Thymus (tissue), 11 donors: ENCODE results near the gene XYLB. TPM values are rescaled to one million over a fixed set of nuclear protein-coding genes. Genes with fewer than 3 reads are reported as not detected.

Source experiments
- DNase-seq, 9 donors: peaks; one replicate each; pipeline ENCODE4 v3.0.0-alpha.2; 2013; ENCODE audit warnings: low spot score in 9 of 9, low read depth in 6 of 9, missing footprints in 1 of 9
- H3K27ac ChIP-seq, 2 donors: one replicate each; pipeline ENCODE4 v1.5.1; 2013; ENCODE audit warnings: control low read depth in 1 of 2, low read depth in 1 of 2, low read length in 1 of 2, mild to moderate bottlenecking in 1 of 2, moderate library complexity in 1 of 2
- H3K27me3 ChIP-seq, 2 donors: one replicate each; pipeline ENCODE4 v1.5.1; 2013; ENCODE audit warnings: low read length in 1 of 2; ENCODE audit not compliant: control insufficient read depth in 2 of 2, insufficient read depth in 1 of 2
- H3K36me3 ChIP-seq, 2 donors: one replicate each; pipeline ENCODE4 v1.5.1; 2013; ENCODE audit warnings: low read length in 1 of 2, mild to moderate bottlenecking in 1 of 2, moderate library complexity in 1 of 2; ENCODE audit not compliant: control insufficient read depth in 2 of 2, insufficient read depth in 2 of 2
- H3K4me1 ChIP-seq, 2 donors: one replicate each; pipeline ENCODE4 v1.5.1; 2013; ENCODE audit warnings: low read length in 2 of 2; ENCODE audit not compliant: control insufficient read depth in 2 of 2, insufficient read depth in 2 of 2
- H3K4me3 ChIP-seq, 2 donors: one replicate each; pipeline ENCODE4 v1.5.1; 2013; ENCODE audit warnings: low read length in 2 of 2, control low read depth in 1 of 2, mild to moderate bottlenecking in 1 of 2
- H3K9me3 ChIP-seq, 2 donors: one replicate each; pipeline ENCODE4 v1.5.1; 2013; ENCODE audit warnings: low read length in 1 of 2, mild to moderate bottlenecking in 1 of 2; ENCODE audit not compliant: control insufficient read depth in 2 of 2, insufficient read depth in 1 of 2
- WGBS: extraction: QIAGEN DNeasy Blood & Tissue Kit; methylation state at CpG from one replicate; pipeline ENCODE4 v1.1.7; 2013; 5-methylcytosine and 5-hydroxymethylcytosine counted together
- polyA plus RNA-seq: library from polyadenylated mRNA; stranded (reverse); fragments of 200-250 nt; gene quantifications from one replicate; pipeline ENCODE4 v1.2.3, GENCODE V29; 2013
- total RNA-seq: library from RNA; stranded (reverse); fragments of 120-200 nt; gene quantifications from one replicate; pipeline ENCODE4 v1.2.4, GENCODE V29; 2013
- donor health status: healthy.

The XYLB gene
- total and polyA plus RNA-seq, 2 donors: 0.43 to 2.2 TPM

DNA sequence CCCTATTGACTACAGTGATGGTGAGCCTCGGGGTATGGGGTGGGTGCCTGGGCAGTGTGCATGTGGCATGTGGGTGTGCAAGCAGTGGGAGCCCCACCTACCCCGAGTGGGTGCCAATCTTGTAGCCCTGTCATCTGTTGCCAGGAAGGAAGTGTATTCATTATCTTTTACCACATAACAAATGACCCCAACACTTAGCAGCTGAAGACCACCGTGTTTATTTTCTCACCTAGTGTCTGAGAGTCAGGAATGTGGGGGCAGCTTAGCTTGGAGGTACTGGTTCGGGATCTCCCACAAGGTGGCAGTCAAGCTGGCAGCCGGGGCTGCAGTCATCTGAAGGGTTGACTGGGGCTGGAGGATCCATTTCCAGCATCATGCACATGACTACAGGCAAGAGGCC, 21.7 kb downstream of the XYLB start:
- H3K36me3 ChIP-seq: peaks cover 3 to 13% of the 10 kb centered on the region in 2 donors
- no peak overlapping the region for H3K27ac ChIP-seq

DNA sequence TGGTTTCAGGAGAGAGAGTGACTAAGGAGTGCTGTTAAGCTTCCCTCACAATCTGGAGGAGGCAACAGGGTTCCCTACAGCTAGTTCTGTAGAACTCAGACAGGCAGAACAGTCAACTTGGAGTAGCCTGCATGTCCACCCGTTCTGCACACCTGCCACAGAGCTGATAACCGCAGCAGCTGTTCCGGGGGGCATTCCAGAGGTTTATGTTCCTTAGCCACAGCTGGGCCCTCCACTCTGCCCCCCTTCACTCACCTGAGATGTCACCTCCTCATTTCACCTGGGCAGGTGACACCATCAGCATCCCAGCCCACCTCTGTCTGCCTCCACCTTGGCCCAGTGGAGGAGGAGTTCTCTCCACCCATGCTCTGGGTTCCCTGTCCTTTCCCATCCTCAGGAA, 22.6 kb downstream of the XYLB start:
- no peaks in the 10 kb centered on the region for H3K27me3 ChIP-seq
- peaks cover 8 to 25% of the 10 kb centered on the region in 2 donors for H3K4me1 ChIP-seq
- H3K36me3 ChIP-seq: peaks cover 3 to 13% of the 10 kb centered on the region in 2 donors
- DNase-seq: no peak
- H3K4me3 ChIP-seq: no peak overlapping the region
- no peak overlapping the region for H3K27ac ChIP-seq
- 97% methylated on average over 3 of the region's 3 CpGs for WGBS
- H3K9me3 ChIP-seq: peaks cover 2 to 3% of the 10 kb centered on the region in 2 donors

More for the DNA sequence above, 21.7 kb downstream of the XYLB start:
- H3K27me3 ChIP-seq: no peaks in the 10 kb centered on the region
- H3K4me1 ChIP-seq: peaks cover 0 to 21% of the 10 kb centered on the region in 2 donors
- peaks cover 2 to 3% of the 10 kb centered on the region in 2 donors for H3K9me3 ChIP-seq
- 95% methylated on average over 5 of the region's 5 CpGs for WGBS
- H3K4me3 ChIP-seq: no peak overlapping the region
- no peak for DNase-seq

DNA sequence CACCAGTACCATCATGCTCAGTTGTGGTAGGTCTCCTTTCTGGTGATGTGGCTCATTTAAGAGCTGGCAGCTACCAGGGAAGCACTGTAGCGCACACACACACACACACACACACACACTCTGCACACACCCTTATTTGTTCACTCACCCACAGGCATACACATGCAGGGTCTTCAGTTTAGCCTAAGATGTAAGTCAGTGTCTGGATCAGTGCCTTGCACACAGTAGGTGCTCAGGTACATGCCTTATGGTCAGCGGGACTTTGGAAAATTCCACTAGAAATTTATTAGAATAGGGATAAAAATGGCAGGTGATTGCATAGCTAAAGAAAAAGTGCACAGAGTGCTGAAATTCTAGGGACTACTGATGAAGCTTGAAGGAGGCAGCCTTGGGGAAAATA, 23.6 kb downstream of the XYLB start:
- Histone ChIP-seq H3K27ac (no peak overlapping the region), H3K4me1 (peaks cover 12 to 23% of the 10 kb centered on the region in 2 donors), H3K27me3 (no peaks in the 10 kb centered on the region), H3K36me3 (peaks cover 3 to 13% of the 10 kb centered on the region in 2 donors), H3K9me3 (peaks cover 2 to 3% of the 10 kb centered on the region in 2 donors), H3K4me3 (no peak overlapping the region)
- no peak for DNase-seq
- WGBS: 90% methylated on average over 2 of the region's 2 CpGs

DNA sequence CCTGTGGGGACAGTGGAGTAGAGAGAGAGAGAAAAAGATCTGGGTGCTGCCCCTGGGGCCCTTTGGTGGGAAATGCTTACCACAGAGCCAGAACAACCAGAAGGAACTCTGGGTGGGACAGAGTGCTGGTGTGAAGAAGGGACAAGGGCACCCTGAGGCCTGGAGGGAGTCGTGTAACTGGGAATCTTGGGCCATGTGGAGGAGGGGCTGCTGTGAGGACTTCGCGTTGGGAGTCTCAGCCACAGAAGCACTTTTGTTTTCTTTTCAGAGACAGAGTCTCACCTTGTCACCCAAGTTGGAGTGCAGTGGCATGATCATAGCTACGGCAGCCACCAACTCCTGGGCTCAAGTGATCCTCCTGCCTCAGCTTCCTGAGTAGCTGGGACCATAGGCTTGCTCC, 24.3 kb downstream of the XYLB start:
- Histone ChIP-seq H3K9me3 (peaks cover 2 to 3% of the 10 kb centered on the region in 2 donors), H3K4me1 (peaks cover 14 to 16% of the 10 kb centered on the region in 2 donors), H3K4me3 (no peak overlapping the region), H3K36me3 (peaks cover 3 to 13% of the 10 kb centered on the region in 2 donors), H3K27me3 (no peaks in the 10 kb centered on the region), H3K27ac (no peak overlapping the region)
- WGBS: 73% methylated on average over 4 of the region's 4 CpGs
- DNase-seq: no peak

DNA sequence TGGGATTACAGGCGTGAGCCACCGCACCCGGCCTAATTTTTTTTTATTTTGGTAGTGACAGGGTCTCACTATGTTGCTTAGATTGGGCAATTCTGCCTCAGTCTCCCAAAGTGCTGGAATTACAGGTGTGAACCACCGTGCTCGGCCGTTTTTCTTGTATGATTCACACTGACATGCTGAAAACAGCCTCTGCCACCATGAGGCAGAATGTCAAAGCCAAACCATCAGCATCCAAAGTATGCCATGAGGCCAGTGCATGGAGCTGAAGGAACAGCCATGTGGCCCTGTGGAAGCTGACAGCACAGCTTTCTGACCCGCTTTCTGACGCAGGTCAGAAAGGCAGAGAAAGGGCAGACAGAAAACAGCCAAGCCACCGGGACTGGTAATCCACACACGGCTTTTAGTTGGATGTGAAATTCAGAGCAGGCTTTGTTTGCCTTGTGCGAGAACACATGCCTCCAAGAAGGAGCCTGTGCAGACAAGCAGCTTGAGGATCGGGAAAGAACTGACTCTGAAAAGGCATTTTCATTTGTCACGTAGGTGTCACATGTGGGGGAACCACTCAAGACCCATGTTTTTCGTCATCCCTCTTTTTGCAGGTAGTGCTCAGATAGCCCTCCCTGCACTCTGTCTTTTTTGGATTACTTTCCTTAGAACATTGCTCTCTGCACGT, 25.1 kb downstream of the XYLB start:
- peaks cover 14 to 16% of the 10 kb centered on the region in 2 donors for H3K4me1 ChIP-seq
- no peak overlapping the region for H3K4me3 ChIP-seq
- H3K27me3 ChIP-seq: no peaks in the 10 kb centered on the region
- WGBS: 93% methylated on average over 15 of the region's 15 CpGs
- no peak overlapping the region for H3K27ac ChIP-seq
- peaks cover 2 to 3% of the 10 kb centered on the region in 2 donors for H3K9me3 ChIP-seq
- DNase-seq: no peak
- peaks cover 3 to 13% of the 10 kb centered on the region in 2 donors for H3K36me3 ChIP-seq

DNA sequence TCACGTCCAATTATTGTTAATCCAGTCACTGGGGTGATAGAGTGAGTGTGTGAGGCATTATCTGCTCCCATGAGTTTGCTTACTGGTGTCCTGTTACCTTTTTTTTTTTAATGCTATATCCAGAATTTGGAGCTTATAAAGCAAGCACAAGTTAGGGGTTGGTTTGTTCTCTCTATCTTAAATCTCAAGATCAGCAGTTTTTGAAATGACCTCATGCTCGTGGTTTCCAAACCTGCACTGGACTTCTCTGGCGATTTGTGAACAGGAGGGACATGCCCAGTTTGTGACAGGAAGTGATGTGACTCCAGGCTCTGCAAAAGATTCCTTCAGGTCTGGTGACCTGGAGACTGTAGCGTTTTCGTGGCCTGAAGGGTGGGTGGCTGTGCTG, 25.6 kb downstream of the XYLB start:
- H3K36me3 ChIP-seq: peaks cover 6 to 13% of the 10 kb centered on the region in 2 donors
- no peak overlapping the region for H3K27ac ChIP-seq
- 97% methylated on average over 5 of the region's 5 CpGs for WGBS

DNA sequence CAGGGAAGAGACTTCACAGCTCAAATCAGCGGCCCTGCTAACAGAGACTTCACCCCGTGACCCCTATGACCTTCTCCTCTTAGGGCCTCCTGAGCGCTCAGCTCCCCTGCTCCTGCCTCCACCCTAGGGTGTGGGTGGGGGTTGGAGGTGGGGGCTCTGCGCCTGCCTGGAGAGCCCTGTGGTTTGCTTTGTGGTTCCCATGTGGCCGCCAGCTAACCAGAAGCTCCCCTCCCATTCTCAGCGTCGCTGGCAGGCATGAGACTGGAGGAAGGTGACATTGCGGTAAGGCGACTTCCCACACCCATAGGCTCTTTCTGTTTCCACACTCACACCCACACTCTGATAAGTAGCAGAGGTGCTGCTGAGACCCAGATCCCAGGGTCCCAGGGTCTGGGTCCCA, 27.6 kb downstream of the XYLB start:
- no peak overlapping the region for H3K27ac ChIP-seq
- peaks cover 14 to 16% of the 10 kb centered on the region in 2 donors for H3K4me1 ChIP-seq
- no peak overlapping the region for H3K4me3 ChIP-seq
- H3K27me3 ChIP-seq: no peaks in the 10 kb centered on the region
- 22% methylated on average over 9 of the region's 9 CpGs for WGBS
- H3K36me3 ChIP-seq: peaks cover 5 to 14% of the 10 kb centered on the region in 2 donors
- peak in 8 of 9 donors; percentile 23 to 68 (median 30) for DNase-seq
- no peaks in the 10 kb centered on the region for H3K9me3 ChIP-seq

More for the DNA sequence above, 25.6 kb downstream of the XYLB start:
- no peak for DNase-seq
- Histone ChIP-seq H3K27me3 (no peaks in the 10 kb centered on the region), H3K4me3 (no peak overlapping the region), H3K9me3 (peaks cover 2 to 3% of the 10 kb centered on the region in 2 donors), H3K4me1 (peaks cover 14 to 16% of the 10 kb centered on the region in 2 donors)

DNA sequence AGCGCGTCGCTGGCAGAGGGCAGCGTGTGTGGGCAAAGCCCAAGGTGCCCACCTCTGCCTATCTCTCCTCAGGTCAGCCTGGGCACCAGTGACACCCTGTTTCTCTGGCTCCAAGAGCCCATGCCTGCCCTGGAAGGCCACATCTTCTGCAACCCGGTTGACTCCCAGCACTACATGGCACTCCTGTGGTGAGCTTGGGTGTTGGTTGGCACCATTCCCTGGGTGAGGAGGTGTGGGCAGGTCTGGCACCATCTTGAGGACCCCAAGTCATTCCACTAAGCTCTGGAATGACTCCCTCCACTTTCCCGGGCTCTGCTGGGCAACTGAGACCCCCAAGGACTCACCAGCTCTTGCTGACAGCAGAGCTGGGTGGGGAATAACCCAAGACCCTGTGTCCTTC, 28.5 kb downstream of the XYLB start:
- Histone ChIP-seq H3K27me3 (no peaks in the 10 kb centered on the region), H3K4me1 (peaks cover 14 to 16% of the 10 kb centered on the region in 2 donors), H3K9me3 (no peaks in the 10 kb centered on the region), H3K27ac (no peak overlapping the region), H3K4me3 (no peak overlapping the region), H3K36me3 (peaks cover 5 to 11% of the 10 kb centered on the region in 2 donors)
- WGBS: 98% methylated on average over 6 of the region's 6 CpGs
- no peak for DNase-seq

DNA sequence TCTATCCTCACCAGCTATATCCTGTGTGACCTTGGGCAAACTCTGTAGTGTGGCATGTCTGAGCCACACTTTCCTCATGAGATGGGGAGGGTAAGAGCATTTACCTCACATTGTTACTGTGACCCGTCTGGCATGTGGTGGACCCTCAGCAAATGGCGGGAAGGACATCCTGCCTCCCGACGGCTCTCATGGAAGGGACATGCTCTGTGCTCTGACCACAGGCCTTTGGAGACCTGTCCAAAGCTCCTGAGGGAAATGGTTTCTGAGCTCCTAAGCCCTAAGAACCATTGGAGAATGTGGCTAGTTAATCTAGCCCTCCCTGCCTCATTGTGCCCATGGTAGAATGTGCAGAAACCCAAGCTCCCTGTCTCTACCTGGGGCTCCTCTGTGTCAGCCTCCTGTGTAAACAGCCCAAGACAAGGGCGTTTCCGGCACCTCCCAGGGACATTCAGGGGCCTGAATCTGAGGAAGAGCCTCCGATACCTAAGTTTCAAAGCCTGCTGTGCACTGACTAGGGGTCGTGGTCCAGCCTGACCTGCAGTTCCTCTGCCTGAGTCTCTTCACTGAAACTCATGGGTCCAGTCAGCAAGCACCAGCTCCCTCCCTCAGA, 29.0 kb downstream of the XYLB start:
- peaks cover 4 to 15% of the 10 kb centered on the region in 2 donors for H3K36me3 ChIP-seq
- H3K27me3 ChIP-seq: no peaks in the 10 kb centered on the region
- DNase-seq: no peak
- no peak overlapping the region for H3K4me3 ChIP-seq
- H3K27ac ChIP-seq: no peak overlapping the region
- WGBS: 99% methylated on average over 8 of the region's 8 CpGs
- H3K4me1 ChIP-seq: peaks cover 14 to 16% of the 10 kb centered on the region in 2 donors
- H3K9me3 ChIP-seq: no peaks in the 10 kb centered on the region
